IPS DF 6.9 (cell line): Measurements from ENCODE around the gene SIGLEC7.

ENCODE experiments used
- DNase-seq: peaks from one replicate; pipeline ENCODE4 v3.0.0-alpha.2; 2013; ENCODE audit warnings: low read depth, low spot score
- H3K27ac ChIP-seq: one replicate; pipeline ENCODE4 v1.5.1; 2013; ENCODE audit warnings: low read length, control low read depth
- H3K27me3 ChIP-seq: 2 replicates; pipeline ENCODE4 v1.6.1; 2013; ENCODE audit warnings: mild to moderate bottlenecking, low read length; ENCODE audit not compliant: control insufficient read depth, insufficient read depth
- H3K36me3 ChIP-seq: 2 replicates; pipeline ENCODE4 v1.6.1; 2013; ENCODE audit warnings: low read length; ENCODE audit not compliant: control insufficient read depth, insufficient read depth
- H3K4me1 ChIP-seq: 2 replicates; pipeline ENCODE4 v1.6.1; 2013; ENCODE audit warnings: low read length; ENCODE audit not compliant: control insufficient read depth, insufficient read depth
- H3K4me3 ChIP-seq: 2 replicates; pipeline ENCODE4 v1.5.1; 2013; ENCODE audit warnings: mild to moderate bottlenecking, low read length
- H3K9me3 ChIP-seq: 2 replicates; pipeline ENCODE4 v1.6.1; 2013; ENCODE audit warnings: low read length, inconsistent platforms; ENCODE audit not compliant: control insufficient read depth, insufficient read depth
- WGBS: extraction: QIAGEN DNeasy Blood & Tissue Kit; methylation state at CpG from one replicate; pipeline ENCODE4 v1.1.7; 2013; ENCODE audit warnings: mixed read lengths, missing lambda C conversion rate; ENCODE audit not compliant: insufficient read length, insufficient coverage; 5-methylcytosine and 5-hydroxymethylcytosine counted together

Gene SIGLEC7

DNA sequence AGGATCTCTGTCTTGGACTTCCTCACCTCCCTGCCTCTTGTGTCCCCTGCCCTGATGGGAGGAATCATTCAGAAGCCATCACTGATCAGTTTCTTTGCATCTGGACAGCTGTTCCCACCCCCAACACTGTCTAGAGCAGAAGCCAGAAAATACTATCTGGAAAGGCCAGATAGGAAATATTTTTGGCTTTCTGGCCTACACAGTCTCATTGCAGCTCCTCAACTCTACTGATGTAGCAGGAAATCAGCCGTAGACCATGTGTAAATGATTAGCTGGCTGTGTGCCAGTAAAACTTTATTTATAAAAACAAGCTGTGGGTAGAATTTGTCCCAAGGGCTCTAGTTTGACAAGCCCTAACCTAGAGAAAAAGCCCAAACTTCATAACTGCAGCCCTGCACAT, 5.6 kb downstream of the SIGLEC7 start:
- Histone ChIP-seq H3K36me3 (no peaks in the 10 kb centered on the region), H3K27me3 (no peaks in the 10 kb centered on the region), H3K4me1 (no peaks in the 10 kb centered on the region), H3K9me3 (no peaks in the 10 kb centered on the region), H3K27ac (no peak overlapping the region), H3K4me3 (no peak overlapping the region)
- no CpG with 5 or more reads among the region's 1 CpG for WGBS
- DNase-seq: no peak

DNA sequence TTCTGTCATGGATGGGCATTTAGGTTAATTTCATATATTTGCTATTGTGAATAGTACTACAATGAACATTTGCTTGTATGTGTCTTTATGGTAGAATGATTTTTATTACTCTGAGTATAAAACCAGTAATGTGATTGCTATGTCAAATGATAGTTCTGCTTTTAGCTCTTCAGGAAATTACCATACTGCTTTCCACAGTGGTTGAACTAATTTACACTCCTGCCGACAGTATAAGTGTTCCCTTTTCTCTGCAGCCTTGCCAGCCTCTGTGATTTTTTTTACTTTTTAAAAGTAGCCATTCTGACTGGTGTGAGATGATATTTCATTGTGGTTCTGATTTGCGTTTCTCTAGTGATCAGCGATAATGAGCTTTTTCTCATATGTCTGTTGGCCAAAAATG, 6.5 kb downstream of the SIGLEC7 start:
- no CpG with 5 or more reads among the region's 3 CpGs for WGBS
- Histone ChIP-seq H3K36me3 (no peaks in the 10 kb centered on the region), H3K4me1 (no peaks in the 10 kb centered on the region), H3K27ac (no peak overlapping the region), H3K9me3 (no peaks in the 10 kb centered on the region), H3K4me3 (no peak overlapping the region), H3K27me3 (no peaks in the 10 kb centered on the region)
- DNase-seq: no peak

DNA sequence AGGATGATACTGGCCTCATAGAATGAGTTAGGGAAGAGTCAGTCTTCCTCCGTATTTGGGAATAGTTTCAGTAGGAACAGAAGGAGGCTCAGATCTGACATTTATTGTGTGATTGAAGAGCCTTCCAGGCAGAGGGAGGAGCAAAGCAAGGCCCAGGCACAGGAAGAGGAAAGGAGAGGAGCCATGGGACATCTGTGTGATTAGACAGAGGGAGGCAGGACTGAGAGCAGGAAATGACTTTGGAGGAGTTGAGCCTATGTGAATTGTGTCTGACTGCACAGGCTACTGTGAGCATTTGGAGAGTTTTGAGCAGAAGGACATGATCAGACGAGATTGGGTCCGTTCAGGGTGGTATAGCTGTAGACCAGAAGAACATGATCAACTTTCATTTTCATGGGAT, 8.5 kb downstream of the SIGLEC7 start:
- no peak overlapping the region for H3K27ac ChIP-seq
- H3K27me3 ChIP-seq: no peaks in the 10 kb centered on the region
- DNase-seq: no peak
- WGBS: no CpG with 5 or more reads among the region's 3 CpGs
- no peaks in the 10 kb centered on the region for H3K9me3 ChIP-seq
- no peak overlapping the region for H3K4me3 ChIP-seq
- no peaks in the 10 kb centered on the region for H3K36me3 ChIP-seq
- H3K4me1 ChIP-seq: no peaks in the 10 kb centered on the region

DNA sequence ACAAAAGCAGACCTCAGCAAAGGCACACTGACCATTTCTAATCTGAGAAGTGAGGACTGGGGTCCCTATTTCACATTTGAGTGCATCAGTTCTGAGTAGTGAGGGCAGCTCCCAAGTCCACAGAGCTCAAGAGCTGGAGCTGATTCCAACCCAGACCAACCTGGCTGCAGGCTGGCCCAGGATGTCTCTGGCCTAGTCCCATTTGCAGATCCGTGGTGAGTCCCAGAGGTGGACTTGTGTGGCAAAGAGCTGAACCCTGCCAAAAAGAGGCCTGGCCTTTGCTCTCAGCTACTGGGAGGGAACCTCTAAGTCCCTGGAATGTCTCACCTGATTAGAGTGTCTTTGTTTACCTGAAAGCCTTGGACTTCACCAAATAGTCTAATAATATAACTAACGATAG, 14.6 kb downstream of the SIGLEC7 start:
- H3K4me3 ChIP-seq: no peak overlapping the region
- no CpG with 5 or more reads among the region's 2 CpGs for WGBS
- H3K4me1 ChIP-seq: no peaks in the 10 kb centered on the region

DNA sequence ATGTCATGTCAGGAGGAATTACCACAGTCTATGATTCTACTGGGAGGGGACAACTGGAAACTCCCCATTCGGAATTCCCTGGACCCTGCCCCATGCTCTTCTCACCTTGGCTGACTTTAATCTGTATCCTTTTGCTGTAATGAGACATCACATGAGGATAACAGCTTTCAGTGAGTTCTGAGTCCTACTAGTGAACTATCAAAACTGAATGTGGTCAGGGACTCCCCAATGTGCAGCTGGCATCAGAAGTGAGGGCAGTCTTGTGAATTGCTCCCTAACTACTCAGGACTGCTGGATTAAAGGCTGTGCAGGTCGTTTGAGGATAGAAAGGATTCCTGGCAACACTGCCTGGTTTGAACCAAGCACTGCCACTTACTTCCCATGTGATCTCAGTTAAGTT, 15.2 kb downstream of the SIGLEC7 start:
- Histone ChIP-seq H3K27ac (no peak overlapping the region), H3K36me3 (no peaks in the 10 kb centered on the region), H3K4me3 (no peak overlapping the region), H3K9me3 (no peaks in the 10 kb centered on the region), H3K27me3 (no peaks in the 10 kb centered on the region), H3K4me1 (no peaks in the 10 kb centered on the region)
- no peak for DNase-seq
- no CpG with 5 or more reads among the region's 2 CpGs for WGBS

More for the DNA sequence above, 14.6 kb downstream of the SIGLEC7 start:
- DNase-seq: no peak
- H3K27me3 ChIP-seq: no peaks in the 10 kb centered on the region
- H3K36me3 ChIP-seq: no peaks in the 10 kb centered on the region
- no peaks in the 10 kb centered on the region for H3K9me3 ChIP-seq
- no peak overlapping the region for H3K27ac ChIP-seq

DNA sequence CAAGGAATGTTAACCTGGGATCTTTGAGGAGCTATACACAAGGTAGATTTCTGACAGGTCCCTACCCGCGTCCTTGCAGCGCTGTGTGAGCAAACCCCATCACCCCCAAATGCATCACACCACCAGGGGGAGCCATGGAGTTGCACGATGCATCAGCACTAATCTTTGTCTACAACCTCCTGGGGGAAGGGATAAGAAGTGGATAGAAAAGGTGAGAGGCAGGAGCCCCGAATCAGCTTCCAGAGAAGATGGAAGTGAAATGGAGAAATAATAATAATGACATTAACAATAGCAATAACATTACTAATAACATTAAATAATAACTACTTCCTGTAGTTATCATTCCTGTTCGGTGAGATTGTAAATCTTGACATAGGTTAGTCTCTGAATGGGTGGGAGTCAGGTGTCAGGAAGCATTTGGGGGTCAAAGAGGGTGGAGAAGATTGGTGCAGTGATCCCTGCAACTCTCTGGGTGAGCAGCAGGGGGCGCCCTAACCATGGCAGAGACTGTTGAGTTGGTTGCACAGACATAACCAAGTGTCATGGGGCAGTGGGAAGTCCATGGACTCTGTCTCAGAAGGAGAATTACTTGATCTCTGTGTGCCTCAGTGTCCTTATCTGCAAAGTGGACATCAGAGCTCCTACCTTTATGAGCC, 16.5 kb downstream of the SIGLEC7 start:
- Histone ChIP-seq H3K4me1 (no peaks in the 10 kb centered on the region; the same call in 1 of the 2 replicates), H3K4me3 (no peak overlapping the region), H3K27ac (no peak overlapping the region), H3K36me3 (no peaks in the 10 kb centered on the region), H3K27me3 (no peaks in the 10 kb centered on the region), H3K9me3 (no peaks in the 10 kb centered on the region)
- peak; percentile 73 for DNase-seq
- WGBS: no CpG with 5 or more reads among the region's 7 CpGs

DNA sequence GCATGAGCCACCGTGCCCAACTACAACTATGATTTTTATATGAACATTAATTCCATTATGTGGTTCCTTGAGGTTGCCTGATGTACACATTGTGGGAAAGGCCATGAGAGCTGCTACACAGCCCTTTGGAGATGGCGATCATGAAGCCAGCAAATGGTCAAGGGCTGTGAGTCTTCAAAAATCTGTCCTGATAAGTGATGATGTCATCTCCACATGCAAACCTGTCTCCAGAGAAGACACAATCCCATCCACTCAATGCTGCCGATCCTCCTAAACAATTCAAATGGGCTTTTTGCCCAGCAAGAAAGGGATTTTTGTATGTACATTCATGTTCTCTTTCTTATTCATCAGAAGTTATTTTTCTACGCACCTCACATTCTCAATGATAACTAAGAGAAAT, 17.6 kb downstream of the SIGLEC7 start:
- WGBS: no CpG with 5 or more reads among the region's 4 CpGs
- Histone ChIP-seq H3K36me3 (no peaks in the 10 kb centered on the region), H3K27me3 (no peaks in the 10 kb centered on the region), H3K4me3 (no peak overlapping the region), H3K27ac (no peak overlapping the region), H3K9me3 (no peaks in the 10 kb centered on the region), H3K4me1 (no peaks in the 10 kb centered on the region; the same call in 1 of the 2 replicates)
- no peak for DNase-seq

DNA sequence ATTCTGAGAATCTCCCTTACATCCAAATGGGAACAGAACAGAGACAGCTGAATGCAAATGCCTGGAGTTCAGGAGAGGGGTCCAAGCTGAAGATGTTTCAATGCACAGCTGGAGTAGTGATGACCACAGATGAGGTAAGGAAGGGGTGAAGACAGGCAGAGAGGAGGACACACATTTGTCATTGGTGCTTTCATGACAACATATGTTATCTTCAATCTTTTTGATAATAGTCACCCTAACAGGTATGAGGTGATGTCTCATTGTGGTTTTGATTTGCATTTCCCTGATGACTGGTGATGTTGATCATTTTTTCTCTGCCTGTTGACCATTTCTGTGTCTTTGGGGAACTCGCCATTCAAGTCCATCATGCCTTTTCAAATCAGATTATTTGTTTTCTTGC, 19.2 kb downstream of the SIGLEC7 start:
- H3K4me1 ChIP-seq: no peaks in the 10 kb centered on the region; the same call in 1 of the 2 replicates
- no CpG with 5 or more reads among the region's 1 CpG for WGBS

DNA sequence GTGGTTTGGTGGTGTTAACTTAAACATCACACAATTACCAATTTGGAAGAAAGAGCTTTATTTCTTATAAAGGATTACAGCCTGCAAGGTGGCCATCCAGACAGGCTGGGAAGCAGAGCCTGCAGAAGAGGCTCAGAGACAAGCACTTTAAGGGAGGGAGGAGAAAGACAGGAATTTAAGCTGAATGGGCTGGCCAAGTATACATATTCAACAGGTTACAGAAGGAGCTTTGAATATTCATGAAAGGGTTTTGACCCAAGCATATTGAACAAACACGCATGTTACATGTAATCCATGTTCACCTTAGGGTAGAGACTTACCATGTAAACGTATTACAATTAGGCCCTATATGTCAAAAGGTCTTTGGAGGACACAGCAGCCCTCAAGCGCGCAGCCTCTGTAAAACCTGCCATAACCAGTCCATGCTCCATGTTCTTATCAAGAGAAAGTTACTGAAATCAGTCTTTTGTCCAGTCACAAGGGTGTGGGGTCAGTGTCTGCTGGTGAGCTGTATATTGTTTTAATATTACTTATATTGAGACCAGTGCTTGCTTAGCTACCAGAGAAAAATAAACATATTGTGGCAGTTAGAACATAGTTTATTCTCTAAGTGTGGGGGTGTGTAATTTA, 19.9 kb downstream of the SIGLEC7 start:
- Histone ChIP-seq H3K36me3 (no peaks in the 10 kb centered on the region), H3K9me3 (no peaks in the 10 kb centered on the region), H3K4me3 (no peak overlapping the region), H3K4me1 (no peaks in the 10 kb centered on the region; the same call in 1 of the 2 replicates), H3K27me3 (no peaks in the 10 kb centered on the region), H3K27ac (no peak overlapping the region)
- no CpG with 5 or more reads among the region's 4 CpGs for WGBS
- no peak for DNase-seq

More for the DNA sequence above, 19.2 kb downstream of the SIGLEC7 start:
- Histone ChIP-seq H3K27me3 (no peaks in the 10 kb centered on the region), H3K27ac (no peak overlapping the region), H3K36me3 (no peaks in the 10 kb centered on the region), H3K9me3 (no peaks in the 10 kb centered on the region), H3K4me3 (no peak overlapping the region)
- no peak for DNase-seq

DNA sequence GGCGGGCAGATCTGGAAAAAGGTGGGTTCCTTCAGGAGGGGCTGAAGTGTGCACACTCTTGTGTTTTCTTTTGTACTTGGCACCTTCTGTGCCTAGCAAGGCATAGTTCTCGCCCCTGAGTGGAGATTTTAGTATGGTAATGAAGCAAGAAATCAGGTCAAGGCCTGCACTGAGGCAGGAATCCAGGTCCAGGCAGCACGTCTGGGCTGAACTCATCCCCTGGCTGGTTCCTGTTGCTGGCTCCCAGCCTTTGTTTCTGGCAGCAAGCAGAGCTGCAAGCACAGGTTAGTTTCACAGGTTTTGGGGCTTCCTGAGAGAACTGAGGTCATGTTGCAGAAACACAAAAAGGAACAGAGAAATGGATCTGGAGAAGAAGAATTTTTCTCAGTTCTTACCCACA, 21.2 kb downstream of the SIGLEC7 start:
- DNase-seq: no peak
- no peaks in the 10 kb centered on the region for H3K9me3 ChIP-seq
- no peaks in the 10 kb centered on the region; the same call in 1 of the 2 replicates for H3K4me1 ChIP-seq
- no peak overlapping the region for H3K4me3 ChIP-seq
- no peaks in the 10 kb centered on the region for H3K27me3 ChIP-seq
- no peak overlapping the region for H3K27ac ChIP-seq
- no peaks in the 10 kb centered on the region; the same call in 1 of the 2 replicates for H3K36me3 ChIP-seq
- WGBS: no CpG with 5 or more reads among the region's 3 CpGs

DNA sequence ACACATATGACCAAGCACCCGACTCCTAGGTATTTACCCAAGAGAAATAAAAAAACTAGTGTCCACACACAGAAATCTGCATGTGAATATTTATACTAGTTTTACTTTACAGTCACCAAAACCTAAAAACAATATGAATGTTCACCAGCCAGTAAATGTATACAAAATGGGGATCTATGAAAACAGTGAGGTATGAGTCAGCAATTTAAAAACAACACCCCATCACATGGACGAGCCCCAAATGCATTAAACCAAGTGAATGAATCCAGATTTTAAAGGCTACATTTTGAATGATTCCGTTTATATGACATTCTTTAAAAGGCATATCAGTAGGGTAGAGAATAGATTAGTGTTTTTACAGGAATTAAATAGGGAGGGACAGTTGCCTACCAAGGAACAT, 22.1 kb downstream of the SIGLEC7 start:
- WGBS: no CpG with 5 or more reads among the region's 3 CpGs
- no peak overlapping the region for H3K27ac ChIP-seq
- H3K4me3 ChIP-seq: no peak overlapping the region
- H3K4me1 ChIP-seq: no peaks in the 10 kb centered on the region; the same call in 1 of the 2 replicates
- no peaks in the 10 kb centered on the region; the same call in 1 of the 2 replicates for H3K36me3 ChIP-seq
- no peaks in the 10 kb centered on the region for H3K9me3 ChIP-seq
- H3K27me3 ChIP-seq: no peaks in the 10 kb centered on the region
- DNase-seq: no peak
